Middle frontal gyrus (tissue), 1 donor: ENCODE results near the gene TTLL7.

Experiments
- DNase-seq: peaks from one replicate; pipeline ENCODE4 v3.0.0-alpha.2; 2015; ENCODE audit warnings: low spot score; ENCODE audit errors: extremely low spot score

The TTLL7 gene

DNA sequence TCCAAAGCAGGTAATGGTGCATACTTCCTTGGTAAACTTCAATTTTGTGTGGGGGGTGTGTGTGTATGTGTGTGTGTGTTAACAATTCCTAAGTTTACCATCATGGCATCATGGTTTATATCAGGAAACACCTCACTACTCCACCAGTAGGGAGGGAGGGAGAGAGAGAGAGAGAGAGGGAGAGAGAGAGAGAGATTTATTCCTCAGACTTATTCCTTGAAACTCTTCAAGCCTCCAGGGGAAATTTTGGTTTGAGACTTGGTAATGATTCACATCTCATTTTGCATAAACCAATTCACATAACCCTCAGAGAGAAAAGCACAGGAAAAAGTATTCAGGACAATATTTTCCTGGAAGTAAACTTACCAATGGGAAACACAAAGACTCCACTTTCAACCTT lies 115.0 kb downstream of the TTLL7 start:
- no peak for DNase-seq

DNA sequence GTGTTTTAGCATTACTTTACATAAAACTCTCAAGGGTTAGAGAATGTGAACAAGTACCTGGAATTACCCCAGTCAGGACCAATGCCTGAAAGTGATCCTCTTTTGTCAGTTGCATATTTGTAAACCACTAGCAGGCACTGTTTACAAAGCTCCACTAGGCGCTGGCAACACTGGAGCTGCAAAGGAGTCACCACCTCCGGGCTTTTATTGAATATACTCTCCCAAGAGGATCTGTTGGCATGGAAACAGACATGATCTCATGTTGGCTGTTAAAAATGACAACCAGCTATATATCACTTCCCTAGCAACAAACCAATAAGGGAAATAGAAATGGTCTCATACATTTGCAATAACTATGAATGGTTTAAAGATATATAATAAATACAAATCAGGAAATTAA lies 116.0 kb downstream of the TTLL7 start:
- no peak for DNase-seq

DNA sequence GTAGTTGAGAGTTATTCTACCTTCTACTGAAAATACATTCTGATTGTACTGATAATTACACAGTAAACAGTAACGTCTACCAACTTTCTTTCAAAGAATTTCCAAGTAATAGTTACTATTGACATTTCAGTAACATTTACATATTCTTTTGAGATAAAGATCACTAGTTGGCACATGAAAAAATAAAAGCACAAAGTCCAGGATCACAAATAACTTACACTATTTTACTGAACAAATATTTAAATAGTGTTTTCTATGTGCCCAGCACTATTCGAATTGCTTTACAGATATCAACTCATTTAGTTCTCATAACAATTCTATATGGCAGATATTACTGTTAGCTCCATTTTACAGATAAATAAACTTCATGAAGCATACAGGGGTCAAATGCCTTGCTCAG lies 126.4 kb downstream of the TTLL7 start:
- DNase-seq: no peak

DNA sequence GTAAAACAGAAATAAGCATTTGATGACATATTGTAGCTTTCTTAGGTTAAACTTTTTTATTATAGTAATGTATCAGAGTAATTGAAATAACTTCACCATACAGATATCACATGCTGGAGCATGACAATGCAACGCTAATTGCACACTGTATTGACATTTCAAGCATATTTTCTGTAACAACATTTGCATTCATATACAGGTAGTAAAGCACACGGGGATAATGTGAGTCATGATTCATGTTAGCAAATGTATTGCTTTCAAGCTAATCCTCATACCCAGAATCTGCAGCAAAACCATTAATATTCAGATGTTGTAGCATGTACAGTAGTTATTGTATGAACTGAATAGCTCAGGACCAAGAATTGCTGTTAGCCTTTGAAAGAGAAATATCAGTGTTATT lies 133.9 kb downstream of the TTLL7 start:
- no peak for DNase-seq

DNA sequence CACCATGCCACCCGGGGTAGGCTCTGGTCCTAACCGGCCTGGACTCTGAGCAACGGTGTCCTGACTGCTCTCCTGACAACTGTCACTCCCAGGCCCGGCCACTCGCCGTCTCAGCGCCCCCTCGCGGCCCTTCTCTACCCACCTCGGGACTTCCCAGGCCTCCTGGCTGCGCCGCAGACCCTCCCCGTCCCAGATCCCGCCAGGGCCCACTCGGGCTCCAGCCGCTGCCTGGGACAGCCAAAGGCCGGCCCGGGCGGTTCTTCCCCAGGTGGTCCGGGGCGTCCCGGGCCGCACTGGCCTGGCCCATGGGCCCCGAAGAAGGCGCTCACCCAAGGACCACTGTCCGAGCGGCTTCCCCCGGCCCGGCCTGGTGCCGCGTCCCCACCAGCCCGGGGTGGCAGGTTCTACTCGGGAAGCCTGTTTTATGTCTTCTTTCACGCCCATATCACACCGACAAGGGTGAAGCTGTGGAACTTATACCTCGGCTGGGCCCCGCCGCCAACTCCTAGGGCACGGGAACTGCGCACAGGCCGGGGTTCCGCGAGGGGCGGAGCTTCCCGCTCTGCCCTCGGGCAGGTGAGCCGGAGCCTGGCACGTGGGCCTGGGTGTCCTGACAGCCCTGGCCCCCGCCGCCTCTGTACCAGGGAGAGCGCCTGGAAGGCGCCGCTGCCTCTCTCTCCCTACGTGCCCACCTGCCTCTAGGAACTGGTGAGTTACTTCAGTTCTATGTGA lies 138.3 kb downstream of the TTLL7 start:
- DNase-seq: peak; percentile 53

DNA sequence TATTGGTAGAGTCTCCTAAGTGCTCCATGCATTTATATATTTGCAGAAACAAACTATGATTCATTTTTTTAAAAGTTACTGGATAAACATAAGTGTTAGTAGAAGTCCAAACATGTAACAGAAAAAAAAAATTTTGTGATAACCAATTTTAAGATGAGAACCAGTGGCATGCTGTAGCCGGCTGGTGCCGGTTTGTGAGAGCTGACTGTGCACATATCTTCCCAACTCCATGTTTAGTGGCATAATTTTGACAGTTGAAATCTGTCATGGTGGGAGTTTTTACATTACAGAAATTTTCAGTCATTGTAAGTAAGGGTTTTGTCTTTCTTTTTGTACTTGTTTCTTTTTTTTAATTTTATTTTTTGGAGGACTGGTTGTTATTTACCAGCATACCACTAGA lies 141.2 kb downstream of the TTLL7 start:
- no peak for DNase-seq

DNA sequence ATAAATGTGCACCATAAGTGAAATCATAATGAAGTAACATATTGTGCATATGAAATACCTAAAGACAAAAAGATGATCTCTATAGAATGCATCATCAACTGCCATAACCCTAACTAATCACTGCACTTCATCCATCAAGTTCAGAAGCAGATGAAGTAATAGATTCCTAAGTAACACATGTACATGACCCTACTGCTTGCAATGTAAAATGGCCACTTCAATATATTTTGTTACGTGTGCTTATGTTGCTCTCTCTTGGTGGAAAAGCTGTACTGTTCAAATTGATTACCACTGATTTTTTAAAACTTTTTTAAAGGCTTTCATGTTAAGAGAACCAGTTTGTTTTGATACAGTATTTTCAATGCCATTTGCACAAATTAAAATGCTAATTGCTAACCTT lies 141.8 kb downstream of the TTLL7 start:
- DNase-seq: no peak

DNA sequence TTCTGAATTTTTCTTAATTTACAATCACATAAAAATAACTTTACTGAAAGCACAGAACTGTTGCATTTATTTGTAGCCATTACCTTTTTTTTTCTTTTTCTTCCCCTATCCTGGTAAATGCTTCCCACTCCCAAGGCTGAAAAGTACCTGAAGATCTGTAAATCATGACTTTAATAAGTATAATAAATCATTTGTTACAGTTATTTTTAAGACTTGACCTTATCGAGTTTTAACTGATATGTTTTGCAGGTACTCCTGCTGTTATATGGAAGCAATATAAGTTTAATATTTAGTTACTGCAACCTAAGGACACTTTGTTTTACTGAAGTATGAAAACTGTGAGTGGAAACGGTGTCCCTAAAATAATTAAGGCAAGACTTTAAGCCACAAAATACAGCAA lies 142.6 kb downstream of the TTLL7 start:
- no peak for DNase-seq

DNA sequence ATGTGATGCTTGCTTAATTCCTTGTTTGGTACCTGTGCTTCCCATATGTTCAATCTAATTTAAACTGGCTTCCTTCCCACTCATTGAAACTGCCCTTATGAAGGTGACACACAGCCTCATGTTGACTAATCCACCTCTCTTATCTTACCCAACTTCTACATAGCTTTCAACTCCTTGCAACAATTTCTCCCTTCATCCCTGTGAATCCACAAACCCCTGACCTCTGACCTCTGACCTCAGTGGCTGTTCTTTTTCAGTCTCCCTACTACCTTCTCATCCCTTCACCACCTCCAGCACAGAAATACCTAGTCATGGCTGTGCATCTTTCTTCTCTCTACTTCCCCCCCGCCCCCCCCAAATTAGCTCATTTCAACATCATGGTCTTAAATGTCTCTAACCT lies 144.5 kb downstream of the TTLL7 start:
- no peak for DNase-seq

DNA sequence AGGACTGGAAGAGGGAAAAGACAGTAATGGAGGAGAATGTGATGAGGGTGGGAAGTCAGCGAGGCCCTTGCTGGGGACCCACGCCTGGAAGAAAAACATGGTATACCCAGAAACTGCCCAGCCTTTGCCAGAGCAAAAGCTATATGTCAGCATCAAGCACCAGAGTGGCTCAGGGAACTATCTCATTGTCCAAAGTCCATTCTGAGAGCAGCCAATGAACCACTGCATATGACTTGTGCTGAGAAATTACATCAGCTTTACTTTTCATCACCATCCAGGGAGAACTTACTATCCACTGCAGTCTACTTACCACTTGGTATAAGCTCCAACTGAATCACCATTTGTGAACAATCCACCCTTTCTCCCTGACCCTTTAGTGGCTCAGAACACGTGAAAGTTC lies 148.1 kb downstream of the TTLL7 start:
- DNase-seq: no peak

DNA sequence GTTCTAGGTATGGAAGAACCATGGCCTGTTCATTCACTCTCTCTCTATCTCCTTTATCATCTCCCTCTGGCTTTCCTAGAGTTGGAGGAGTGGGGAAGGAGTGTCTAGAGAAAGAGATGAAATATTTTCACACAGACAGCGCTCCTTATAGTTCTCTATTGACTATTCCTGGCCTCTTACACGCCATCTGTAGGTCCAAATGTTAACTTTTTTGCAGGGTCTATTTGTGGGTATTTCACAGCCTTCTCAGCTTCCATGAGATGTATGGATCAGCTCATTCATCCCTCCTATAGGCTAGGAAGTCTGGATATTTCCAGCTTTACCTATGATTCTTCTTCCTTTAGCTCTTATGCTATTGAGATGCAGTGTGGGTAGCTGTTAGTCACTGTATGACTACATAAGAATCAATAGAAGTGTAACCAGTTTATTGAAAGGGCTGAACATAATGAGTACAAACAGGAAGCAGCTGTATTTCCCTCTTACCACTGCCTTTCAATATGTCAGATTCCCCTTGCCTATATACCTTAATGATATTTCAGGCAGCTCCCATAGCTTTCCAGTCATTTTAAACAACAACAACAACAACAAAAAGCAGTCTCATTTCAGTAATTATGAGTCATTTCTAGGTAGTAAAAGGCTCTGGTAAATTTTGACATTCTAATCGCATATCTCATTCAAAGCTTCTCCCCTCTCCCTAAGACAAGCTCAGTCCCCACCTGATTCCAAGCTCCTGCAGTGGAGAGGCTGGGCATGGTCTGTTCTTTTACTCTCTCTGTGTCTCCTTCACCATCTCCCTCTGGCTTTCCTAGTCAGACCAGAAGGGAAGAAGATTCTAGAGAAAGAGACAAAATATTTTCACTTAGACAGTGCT lies 149.5 kb downstream of the TTLL7 start:
- DNase-seq: no peak

DNA sequence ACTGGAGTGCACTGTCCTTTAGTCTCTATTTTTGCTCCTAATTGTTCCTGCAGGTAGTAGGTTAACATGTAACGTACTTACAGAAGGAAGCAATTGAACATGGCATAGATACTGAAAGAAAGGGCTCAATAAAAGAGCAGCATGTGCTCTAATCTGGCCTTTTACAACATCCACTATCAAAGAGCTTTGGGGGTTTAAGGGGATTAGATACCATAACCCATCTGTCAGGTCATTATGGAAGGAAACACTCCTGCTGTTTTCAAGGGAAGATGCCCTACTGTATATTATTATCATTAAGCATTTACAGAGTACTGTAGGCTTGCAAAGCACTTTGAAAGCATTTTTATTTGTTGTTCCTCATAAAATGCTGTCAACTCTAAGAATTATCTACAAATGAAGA lies 152.8 kb downstream of the TTLL7 start:
- DNase-seq: no peak

DNA sequence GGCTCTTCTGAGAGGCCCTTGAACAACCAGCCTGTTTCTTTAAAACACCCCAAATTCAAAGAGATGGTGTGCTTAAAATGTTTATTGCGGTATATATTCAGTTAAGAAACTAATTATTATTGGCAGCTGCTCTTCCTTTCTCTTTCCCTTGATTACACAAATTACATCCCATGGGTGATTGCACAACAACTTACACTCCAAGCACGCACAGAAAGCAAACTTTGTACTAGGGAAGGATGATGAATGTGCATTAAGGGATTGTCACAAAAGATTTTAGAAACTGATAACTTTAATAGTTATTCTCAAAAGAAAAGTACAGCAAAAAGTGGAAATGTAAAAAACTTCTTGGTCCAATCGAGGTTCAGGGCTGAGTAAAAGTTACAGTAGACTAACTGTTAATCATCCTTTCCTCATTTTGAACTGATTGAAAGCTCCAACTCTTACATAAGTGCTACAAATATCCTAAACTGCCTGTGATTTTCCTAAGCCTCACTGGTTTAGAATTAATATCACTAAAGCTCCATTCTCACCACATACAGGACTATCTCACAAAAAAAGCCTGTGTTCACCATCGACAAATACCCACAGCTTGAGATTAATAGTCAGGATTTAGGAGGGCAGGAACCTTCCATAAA lies 153.4 kb downstream of the TTLL7 start:
- no peak for DNase-seq

DNA sequence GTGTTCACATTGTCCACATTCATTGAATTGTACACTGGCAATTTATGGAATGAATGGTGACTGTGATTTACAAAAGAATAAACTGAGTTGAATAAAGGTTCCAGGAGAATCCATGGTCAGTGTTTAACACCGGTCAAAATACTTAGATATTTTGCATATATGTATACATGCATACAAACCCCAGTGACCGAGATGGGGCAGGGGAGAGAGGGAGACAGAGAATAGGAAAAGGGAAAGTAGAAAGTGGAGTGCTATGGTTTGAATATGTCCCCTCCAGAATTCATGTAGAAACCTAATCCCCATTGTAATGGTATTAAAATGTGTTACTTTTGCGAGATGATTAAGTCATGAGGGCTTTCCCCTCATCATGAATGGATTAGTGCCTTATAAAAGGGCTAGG lies 154.4 kb downstream of the TTLL7 start:
- no peak for DNase-seq

DNA sequence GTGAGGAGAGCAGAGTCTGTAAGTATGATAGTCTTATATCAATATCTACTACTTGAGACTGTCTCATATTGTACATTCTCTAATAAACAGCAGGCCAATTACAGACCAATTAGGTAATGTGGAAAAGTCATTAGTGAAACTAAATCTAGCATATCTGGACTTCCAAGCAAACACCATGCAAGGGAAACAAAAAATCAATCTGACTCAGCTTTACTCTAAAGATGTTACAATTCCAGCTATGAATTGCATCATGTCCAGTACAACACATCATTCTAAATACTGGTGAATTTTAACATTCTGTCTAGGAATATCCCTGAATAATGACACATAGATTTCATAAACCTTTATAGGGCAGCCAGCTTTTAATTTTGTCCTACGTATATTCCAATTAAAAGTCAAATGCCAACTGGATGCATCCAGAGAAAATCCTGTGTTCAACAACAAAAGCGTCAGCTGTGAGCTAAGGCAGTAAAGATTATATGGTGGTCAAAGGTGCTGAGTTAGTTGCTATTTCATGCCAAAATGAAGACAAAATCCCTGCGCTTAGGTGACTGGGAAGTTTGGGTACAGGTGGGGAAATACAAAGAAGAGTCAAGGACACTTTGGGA lies 159.3 kb downstream of the TTLL7 start:
- DNase-seq: no peak

DNA sequence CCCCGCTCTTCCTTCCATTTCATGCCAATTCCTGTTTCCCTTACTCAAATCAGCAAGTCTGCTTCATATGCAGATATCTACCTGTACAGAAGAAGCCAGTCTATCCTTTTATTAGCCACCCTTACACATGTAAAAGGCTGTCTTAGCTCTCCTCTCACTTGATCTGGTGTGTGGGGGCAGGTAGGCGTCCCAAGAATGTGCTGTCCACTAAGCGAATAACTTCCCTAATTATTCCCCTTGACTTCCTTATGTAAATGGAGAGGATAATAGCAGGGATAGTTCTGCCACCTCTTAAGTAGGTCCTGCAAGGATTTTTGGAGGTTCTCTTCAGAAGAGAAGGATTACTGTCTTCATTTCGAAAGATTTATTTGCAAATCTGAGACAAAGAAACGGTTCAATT lies 160.4 kb downstream of the TTLL7 start:
- DNase-seq: no peak

DNA sequence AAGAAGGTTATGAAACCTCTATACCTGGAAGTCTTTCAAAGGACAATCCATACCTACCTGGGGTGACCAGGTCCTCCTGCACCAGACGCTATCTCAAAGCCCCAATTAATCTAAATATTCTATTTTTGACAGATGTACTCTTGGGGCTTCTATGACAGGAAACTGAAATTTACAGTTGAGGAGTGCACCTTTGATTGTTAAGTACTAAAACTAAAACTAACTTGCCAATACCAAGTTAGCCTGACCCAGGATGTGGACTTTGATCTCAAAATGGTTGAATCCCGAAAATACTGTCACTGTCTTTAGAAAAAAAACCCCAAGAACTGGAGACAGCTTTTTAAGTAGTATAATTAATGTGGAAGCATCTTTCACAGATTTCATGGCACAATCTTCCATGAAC lies 162.4 kb downstream of the TTLL7 start:
- DNase-seq: no peak

DNA sequence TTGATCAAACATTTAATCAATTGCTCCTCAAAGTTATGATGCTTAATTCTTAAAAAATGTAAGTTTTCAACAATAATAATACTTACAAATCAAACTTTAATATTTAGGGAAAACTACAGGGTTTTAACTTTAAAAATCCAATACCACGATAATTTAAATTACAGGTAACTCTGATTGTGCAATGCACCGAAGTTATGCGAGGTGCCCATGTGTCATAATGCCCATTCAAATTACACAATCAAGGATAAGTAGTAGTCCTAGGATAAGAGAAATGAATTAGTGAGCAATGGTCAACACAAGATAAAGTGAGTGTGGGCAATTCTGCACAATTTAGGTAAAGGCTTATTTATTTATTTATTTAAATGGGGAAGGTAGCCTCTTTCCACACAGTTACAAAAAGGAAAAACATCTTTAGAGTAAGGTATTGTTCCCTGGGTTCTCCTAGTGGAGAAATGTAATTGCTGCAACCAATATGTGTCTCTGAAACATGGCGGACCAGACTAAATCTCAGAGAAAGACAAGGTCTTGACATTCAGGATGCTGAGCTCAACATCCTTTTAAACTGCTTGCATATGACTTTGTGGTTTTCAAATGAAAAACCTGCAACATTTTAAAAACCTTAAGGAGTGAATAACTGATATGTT lies 164.2 kb downstream of the TTLL7 start:
- no peak for DNase-seq

DNA sequence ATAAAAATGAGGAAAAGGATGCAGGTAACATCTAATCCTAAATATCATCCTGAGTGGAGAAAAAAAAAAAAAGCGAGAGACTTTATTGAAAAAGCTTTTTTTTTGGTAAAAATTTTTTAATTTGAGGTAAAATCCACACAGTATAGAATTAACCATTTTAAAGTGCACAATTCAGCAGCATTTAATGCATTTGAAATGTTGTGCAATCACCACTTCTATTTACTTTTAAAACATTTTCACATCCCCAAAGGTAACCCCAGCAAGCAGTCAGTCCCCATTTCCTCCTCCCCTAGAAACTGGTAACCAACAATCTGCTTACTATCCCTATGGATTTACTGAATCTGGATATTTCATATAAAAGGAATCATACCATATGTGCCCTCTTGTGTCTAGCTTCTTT lies 166.7 kb downstream of the TTLL7 start:
- no peak for DNase-seq

DNA sequence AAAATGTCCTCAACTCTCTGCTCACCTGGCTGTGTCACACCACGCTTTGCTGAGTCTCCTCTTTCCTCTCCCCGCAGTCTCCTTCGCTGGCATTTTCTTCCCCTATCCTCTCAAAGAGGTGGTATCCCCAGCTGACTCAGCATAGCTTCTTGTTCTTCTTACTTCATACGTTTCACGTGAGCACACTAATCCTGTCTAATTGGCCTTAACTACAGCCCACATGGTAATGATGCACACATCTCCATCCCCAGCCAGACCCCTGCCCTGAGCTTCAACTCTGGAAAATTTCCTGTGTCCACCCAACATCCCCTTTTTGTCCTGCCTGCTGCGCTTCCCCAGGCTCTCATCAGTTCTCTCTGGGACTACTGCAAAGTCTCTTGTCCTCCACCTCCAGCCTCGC lies 169.8 kb downstream of the TTLL7 start:
- DNase-seq: no peak

DNA sequence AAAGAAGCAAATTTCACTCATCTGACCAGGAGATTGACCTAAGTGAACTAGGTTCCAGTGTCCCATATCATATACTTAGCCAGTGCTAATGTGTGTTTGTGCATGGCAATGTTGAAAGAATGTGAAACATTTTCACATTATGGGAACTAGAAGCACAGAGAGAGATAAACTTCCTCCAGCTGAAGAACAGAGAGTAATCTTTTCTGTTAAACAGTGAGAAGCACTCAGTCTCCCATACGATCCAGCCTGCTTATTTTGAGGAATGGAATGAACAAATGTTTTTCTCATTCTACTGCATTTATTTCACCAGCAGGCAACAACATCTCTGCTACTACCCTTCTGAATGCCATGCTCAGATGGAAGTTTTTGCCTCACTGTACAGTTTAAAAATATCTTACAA lies 170.5 kb downstream of the TTLL7 start:
- DNase-seq: no peak

DNA sequence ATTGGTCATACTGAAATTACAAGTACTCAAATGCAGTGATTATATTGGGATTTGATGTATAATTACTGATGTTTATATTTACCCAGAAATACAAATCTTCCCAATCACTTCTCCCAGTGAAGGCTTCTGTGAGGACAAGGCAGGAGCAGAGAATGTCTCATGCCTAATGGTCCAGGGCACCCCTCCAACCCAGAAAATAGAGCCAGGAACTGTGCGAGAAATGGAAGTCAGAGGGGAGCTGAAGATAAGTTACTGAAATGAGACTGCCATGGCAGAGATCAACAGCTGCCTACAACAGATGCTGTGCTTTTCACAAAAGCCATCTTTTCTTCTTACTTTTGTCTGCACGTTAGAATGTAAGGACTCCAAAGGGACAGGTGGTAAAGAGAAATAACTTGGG lies 171.2 kb downstream of the TTLL7 start:
- DNase-seq: no peak
